Neural cell (in vitro differentiated cells): Measurements from ENCODE around the gene ADK.

Source experiments
- EP300 ChIP-seq: fragments of 450-650 bp; conservative IDR thresholded peaks from 2 replicates; pipeline ENCODE4 v1.6.1; 2014; ENCODE audit warnings: antibody characterized with exemption, mild to moderate bottlenecking, moderate library complexity; ENCODE audit not compliant: poor library complexity, severe bottlenecking
- EZH2 ChIP-seq: fragments of 200-600, 300-800 bp; shearing (Covaris generic), sonication (generic); IDR thresholded peaks from 2 replicates; pipeline ENCODE4 v1.6.1; 2014; ENCODE audit warnings: antibody characterized with exemption, low read length, borderline replicate concordance, mild to moderate bottlenecking; ENCODE audit not compliant: insufficient read depth, poor library complexity, severe bottlenecking
- POLR2AphosphoS5 ChIP-seq: IDR thresholded peaks from 2 replicates; pipeline ENCODE4 v1.6.1; 2012
- RAD21 ChIP-seq: fragments of 450-650 bp; conservative IDR thresholded peaks from 2 replicates; pipeline ENCODE4 v1.6.1; 2014; ENCODE audit warnings: antibody characterized with exemption, mild to moderate bottlenecking, moderate library complexity
- TAF1 ChIP-seq: IDR thresholded peaks from 2 replicates; pipeline ENCODE4 v1.6.1; 2012; ENCODE audit warnings: low read depth
- TF ChIP-seq, protein P1 (sequence below): IDR thresholded peaks from 2 replicates; pipeline ENCODE4 v1.6.1; 2012; ENCODE audit warnings: borderline replicate concordance
- TF ChIP-seq, protein P2 (sequence below): fragments of 450-650 bp; IDR thresholded peaks from 2 replicates; pipeline ENCODE4 v1.5.1; 2014; ENCODE audit warnings: antibody characterized with exemption, mild to moderate bottlenecking, moderate library complexity; ENCODE audit not compliant: poor library complexity, severe bottlenecking

DNA sequence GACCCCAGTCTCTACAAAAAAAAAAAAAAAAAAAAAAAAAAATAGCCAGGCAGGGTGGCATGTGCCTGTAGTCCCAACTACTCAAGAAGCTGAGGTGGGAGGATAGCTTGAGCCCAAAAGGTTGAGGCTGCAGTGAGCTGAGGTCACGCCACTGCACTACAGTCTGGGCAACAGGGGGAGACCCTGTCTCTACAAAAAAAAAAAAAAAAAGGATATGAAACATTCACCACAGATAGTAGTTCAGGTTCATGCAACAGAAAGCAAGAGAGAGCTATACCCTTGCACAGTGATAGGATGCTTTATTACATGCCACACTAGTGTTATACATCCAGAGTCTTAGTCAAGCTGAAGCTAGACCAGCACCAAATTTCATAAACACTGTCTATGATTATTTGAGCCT lies 526.9 kb downstream of the ADK start:
- TF ChIP-seq, protein P1, sequence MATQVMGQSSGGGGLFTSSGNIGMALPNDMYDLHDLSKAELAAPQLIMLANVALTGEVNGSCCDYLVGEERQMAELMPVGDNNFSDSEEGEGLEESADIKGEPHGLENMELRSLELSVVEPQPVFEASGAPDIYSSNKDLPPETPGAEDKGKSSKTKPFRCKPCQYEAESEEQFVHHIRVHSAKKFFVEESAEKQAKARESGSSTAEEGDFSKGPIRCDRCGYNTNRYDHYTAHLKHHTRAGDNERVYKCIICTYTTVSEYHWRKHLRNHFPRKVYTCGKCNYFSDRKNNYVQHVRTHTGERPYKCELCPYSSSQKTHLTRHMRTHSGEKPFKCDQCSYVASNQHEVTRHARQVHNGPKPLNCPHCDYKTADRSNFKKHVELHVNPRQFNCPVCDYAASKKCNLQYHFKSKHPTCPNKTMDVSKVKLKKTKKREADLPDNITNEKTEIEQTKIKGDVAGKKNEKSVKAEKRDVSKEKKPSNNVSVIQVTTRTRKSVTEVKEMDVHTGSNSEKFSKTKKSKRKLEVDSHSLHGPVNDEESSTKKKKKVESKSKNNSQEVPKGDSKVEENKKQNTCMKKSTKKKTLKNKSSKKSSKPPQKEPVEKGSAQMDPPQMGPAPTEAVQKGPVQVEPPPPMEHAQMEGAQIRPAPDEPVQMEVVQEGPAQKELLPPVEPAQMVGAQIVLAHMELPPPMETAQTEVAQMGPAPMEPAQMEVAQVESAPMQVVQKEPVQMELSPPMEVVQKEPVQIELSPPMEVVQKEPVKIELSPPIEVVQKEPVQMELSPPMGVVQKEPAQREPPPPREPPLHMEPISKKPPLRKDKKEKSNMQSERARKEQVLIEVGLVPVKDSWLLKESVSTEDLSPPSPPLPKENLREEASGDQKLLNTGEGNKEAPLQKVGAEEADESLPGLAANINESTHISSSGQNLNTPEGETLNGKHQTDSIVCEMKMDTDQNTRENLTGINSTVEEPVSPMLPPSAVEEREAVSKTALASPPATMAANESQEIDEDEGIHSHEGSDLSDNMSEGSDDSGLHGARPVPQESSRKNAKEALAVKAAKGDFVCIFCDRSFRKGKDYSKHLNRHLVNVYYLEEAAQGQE = no peak
- TF ChIP-seq TAF1 = no peak
- TF ChIP-seq, protein P2, sequence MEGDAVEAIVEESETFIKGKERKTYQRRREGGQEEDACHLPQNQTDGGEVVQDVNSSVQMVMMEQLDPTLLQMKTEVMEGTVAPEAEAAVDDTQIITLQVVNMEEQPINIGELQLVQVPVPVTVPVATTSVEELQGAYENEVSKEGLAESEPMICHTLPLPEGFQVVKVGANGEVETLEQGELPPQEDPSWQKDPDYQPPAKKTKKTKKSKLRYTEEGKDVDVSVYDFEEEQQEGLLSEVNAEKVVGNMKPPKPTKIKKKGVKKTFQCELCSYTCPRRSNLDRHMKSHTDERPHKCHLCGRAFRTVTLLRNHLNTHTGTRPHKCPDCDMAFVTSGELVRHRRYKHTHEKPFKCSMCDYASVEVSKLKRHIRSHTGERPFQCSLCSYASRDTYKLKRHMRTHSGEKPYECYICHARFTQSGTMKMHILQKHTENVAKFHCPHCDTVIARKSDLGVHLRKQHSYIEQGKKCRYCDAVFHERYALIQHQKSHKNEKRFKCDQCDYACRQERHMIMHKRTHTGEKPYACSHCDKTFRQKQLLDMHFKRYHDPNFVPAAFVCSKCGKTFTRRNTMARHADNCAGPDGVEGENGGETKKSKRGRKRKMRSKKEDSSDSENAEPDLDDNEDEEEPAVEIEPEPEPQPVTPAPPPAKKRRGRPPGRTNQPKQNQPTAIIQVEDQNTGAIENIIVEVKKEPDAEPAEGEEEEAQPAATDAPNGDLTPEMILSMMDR = no peak
- TF ChIP-seq EP300 = no peak
- TF ChIP-seq EZH2 = no peak
- TF ChIP-seq POLR2AphosphoS5 = no peak
- TF ChIP-seq RAD21 = no peak
